Measurements from ENCODE around the gene ANKRD55.
"Not testable (repeated sequence)": the region's sequence is repeated elsewhere in the genome, so short reads cannot be mapped to it uniquely, and the experiment has no call there.

The ANKRD55 gene

DNA sequence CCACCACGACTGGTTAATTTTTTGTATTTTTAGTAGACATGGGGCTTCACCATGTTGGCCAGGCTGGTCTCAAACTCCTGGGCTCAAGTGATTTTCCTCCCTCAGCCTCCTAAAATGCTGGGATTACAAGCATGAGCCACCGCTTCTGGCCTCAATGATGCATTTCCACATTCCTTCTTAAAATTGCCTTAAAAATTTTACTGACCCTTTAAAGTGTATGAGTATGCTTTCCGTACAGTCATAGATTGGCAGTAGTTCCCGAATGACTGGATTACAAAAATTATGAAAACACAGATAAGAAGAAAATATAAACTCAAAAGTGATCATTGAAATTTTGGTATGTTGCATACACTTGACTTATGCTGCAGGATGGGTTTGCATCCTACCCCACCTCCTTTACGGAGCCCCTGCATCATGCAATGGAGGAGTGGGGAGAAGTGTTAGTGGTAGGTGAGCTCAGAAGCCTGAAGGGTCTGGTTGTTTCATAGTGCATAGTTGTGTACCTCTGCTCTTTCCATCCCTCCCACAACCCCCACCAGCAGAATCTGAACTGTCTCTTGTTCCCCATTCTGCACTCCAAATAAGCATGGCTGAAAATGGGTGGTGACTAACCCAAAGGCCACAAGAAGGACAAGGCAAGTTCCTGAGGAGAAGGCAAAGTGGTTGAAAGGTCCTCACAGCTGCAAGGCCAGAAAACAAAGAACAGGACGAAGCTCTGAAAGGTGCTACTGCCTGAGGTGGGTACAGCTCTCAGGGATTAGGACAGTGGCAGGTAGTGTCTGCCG, 26.8 kb downstream of the ANKRD55 start:
- no peak for DNase-seq

DNA sequence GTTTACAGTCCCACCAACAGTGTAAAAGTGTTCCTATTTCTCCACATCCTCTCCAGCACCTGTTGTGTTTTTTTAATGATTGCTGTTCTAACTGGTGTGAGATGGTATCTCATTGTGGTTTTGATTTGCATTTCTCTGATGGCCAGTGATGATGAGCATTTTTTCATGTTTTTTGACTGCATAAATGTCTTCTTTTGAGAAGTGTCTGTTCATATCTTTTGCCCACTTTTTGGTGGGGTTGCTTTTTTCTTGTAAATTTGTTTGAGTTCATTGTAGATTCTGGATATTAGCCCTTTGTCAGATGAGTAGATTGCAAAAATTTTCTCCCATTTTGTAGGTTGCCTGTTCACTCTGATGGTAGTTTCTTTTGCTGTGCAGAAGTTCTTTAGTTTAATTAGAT, 29.2 kb downstream of the ANKRD55 start:
- not testable (repeated sequence) for DNase-seq

DNA sequence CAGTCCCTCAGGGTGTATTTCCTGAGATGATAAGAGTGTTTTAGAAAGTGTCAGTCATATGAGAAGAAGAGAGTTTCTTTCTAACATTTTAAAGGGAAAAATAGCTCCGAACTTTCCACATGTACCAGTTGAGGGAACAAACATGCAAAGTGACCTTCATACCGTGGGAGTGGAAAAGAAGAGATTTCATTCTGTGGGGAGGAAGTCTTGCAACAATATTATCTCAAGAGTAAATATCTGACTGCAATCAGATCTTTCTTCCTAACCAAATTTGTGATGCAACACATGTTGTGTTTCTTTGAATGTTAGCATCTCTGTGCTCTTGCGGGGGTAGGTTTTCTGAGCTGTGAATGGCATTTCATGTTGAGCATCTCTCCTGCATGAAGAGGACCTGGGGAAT, 30.6 kb downstream of the ANKRD55 start:
- no peak for DNase-seq

DNA sequence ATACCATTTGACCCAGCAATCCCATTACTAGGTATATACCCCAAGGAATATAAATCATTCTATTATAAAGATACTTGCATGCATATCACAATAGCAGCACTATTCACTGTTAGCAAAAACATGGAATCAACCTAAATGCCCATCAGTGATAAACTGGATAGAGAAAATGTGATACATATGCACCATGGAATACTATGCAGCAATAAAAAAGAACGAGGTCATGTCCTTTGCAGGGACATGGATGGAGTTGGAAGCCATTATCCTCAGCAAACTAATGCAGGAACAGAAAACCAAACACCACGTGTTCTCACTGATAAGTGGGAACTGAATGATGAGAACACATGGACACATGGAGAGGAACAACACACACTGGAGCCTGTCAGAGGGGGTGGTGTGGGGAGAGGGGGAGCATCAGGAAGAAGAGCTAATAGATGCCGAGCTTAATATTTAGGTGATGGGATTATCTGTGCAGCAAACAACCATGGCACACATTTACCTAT, 31.3 kb downstream of the ANKRD55 start:
- DNase-seq = not testable (repeated sequence)

DNA sequence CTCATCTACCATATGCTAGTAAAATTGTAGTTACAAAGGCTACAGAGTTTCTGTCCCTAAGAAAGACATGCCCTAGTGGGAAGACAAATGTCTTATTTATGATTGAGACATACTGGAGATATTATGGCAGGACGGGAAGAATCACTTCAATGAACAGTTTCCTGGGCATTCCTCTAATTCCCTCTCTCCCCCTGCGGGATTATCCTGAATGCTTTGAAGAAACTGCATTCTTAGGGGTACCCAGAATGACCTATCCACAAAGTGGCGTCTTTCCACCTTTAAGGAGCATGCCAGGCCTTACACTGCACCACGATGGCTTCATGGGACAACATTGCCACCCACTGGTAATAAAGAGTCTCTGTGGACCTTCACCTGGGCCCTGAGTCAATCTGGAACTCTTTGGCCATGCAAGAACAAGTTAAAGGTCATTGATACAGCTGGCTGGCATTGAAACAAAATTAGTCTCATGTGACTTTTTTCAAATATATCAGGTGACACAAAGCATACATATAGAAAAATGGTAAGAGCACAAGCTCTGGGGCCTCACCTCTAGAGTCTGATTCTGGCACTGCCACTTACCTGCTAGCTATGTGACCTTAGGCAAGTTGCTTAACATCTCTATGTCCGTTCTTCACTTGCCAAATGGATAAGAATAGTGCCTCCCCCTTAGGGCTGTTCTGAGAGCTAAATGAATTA, 32.0 kb downstream of the ANKRD55 start:
- DNase-seq = peak; percentile 69

DNA sequence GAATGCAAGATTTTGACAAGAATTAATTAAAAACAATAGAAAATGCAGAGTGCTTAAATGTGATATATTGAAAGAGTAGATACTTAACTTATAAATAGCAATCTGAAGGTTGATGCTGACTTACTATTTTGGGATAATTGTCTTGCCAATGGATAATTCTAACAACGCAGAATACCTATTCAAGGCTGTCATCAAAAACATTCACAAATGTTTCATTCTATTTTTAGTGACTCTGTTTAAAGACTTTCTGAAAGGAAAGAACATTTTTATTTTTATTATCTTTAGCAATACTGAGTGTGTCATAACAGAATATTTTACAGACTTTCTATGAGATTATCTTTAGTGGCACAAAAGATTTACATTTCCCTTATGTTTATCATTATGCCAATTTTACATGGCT, 38.1 kb downstream of the ANKRD55 start:
- no peak for DNase-seq

DNA sequence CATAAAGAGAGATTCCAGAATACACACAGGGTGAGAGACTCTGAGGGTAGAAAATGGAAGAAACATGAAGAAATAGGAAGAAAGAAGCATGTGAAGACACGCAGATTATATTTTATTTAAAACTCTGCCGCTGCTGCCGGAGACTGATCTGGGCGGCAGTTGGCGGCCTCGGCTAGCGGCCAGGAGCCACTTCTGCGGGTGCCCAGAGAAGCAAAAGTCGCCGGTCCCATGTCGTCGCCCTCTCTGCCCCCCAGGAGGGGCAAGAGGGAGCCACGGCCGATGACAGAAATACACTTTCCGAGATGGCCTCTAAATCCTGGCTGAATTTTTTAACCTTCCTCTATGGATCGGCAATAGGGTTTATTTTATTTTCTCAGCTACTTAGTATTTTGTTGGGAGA, 40.9 kb downstream of the ANKRD55 start:
- DNase-seq = no peak

DNA sequence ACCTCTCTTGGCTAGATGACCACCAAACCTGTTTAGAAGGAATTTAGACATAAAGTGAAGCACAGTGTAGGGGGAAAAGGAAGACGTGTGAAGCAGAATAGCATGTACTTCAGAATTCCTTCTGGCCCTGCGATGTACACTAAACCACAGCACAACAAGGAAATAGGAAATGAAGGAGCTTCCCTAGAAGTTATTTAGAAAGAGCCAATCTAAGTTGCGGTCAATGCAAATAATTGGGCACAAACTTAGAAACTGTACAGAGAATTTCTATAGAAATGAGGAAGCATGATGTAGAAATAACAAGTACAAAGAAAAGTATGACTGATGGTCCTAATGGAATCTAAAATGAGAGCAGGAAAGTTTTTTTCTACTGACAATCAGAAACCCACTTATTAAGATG, 41.5 kb downstream of the ANKRD55 start:
- DNase-seq = no peak

DNA sequence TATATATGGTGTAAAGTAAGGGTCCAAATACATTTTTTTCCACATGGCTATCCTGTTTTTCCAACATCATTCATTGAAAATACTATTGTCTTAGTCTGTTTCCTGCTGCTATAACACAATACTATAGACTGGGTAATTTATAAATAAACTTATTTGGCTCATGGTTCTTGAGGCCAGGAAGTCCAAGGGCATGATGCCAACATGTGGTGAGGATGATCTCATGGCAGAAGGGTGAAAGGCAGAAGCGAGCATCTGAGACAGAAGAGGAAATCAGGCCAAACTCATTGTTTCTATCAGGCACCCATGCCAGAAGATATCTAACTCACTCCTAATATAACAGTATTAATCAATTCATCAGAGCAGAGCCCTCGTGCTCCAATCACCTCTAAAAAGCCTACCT, 42.6 kb downstream of the ANKRD55 start:
- no peak for DNase-seq

DNA sequence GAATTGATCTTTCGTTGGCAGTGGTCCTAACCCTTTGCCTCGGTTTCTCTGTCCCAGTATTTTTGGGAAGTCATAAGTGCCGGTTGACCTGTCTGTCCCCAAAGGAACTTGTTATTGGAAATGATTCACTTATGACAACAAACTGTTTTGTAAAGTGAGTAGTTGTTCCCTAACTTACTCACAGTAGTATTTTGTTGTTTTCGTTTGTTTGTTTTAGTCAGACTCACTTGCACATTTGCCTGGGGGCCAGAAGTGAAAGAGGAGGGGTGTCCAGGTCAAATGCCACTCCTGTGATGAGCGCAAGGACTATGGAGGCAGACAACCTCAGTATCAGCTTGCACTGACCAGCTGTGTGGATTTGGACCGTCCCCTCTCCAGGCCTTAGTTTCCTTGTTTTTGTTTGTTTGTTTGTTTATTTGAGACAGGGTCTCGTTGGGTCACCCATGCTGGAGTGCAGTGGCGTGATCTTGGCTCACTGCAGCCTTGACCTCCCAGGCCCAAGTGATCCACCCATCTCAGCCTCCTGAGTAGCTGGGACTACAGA, 47.3 kb downstream of the ANKRD55 start:
- no peak for DNase-seq

DNA sequence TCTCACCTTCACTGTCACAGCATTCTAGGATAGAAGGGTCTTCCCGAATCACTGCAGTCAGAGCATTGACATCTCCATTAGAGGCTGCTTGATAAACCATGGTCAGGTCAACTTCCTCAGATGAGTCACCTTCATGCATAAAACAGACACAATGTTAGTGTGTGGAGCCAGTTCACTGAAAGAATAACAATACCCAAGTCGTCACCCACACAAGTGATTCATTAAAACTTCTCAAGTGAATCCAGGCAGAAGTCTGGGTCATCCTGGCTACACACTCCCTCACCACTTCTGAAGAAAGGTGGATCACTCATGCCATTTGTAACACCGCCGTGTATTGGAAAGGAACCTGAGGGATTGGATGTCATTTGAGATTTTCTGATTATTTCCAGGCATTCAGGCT, 49.6 kb downstream of the ANKRD55 start:
- no peak for DNase-seq

DNA sequence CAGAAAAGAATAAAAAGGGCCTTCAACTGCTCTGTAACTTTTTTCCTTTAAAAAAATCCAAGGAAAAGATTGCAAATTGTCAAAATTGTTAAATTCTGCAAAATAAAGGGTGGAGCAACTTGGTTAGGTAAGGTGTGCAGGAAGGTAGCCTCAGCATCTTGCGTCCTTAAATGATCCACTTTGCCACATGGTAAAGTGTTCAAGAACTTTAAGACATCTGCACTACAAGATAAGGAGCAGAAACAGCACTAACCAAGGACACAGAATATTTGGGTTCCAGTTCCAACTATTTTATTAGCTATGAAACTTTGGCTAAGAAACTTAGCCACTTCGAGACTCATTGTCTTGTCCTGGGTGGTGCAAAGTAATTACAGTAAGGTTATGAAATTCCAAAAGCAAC, 53.7 kb downstream of the ANKRD55 start:
- DNase-seq = no peak

DNA sequence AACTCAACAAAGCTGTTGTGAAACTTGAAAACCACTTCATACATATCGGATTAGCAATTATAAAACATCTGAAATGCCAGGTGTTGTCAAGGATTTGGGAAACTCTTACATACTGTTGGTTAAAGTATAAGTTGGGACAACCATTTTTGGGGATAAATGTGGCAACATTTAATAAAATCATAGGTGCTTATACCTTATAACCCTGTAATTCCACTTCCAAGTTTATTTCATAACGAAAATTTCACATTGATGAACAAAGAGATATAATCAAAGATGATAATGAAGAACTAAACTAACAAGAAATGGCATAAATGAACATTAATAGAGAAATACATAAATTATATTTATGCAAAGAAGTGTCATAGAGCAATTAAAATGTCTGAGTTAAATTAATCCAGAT, 54.3 kb downstream of the ANKRD55 start:
- no peak for DNase-seq

DNA sequence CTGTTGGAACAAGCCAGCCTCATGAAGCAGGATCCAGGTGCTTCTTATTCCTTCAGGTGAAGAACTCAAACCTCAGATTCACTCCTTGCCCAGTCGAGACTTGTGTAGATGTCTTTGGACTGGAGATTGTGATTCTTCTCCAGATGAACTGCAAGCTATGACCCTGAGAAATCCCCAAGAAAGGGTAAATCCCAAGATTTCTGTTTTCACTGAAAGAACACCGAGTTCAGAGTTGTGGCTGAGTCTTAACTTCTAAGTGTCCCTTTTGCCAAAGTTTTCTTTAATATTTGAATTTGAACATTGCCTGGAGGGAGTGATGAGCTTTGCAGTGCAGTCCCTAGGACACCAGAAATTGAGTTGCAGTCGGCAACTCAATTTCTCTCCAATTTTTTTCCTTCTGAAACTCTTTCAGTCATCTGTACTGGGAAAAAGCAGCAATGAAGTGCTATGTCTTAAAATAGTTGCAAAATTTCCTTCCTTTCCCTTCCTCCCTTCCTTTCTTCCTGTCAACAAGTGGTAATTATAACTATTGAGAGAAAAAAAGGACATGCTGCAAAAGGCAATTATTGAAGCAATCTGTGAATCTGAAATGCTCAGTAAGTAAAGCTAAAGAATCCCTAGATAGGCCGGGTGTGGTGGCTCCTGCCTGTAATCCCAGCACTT, 56.1 kb downstream of the ANKRD55 start:
- DNase-seq = no peak

DNA sequence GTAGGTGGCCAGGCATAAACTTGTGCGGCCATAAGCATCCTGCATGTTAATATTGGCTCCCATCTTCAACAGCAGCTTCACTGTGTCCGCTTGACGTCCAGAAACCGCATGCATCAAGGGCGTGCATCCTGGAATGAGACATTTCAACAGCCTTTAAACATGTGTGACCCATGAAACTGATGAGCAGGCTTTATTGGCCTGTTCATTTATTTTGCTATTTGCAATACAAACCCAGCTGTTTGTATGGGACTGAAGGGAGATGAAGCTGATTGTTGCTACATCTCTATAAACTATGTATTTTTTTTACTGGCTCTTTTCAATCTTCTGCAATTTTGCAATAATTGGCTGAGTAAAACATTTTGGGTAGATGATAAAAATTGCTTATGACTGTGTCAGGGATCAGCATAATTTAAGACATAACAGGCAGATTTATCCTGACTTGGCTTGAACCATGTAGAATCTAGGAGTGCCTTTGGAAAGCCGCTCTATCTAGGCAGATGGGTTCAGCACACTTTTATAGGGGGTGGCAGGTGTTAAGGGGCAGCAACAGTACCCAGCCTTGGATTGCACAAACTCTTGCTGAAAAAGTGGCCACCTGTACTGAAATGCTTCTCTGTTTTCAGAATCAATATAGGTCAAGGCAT, 56.9 kb downstream of the ANKRD55 start:
- DNase-seq = no peak

DNA sequence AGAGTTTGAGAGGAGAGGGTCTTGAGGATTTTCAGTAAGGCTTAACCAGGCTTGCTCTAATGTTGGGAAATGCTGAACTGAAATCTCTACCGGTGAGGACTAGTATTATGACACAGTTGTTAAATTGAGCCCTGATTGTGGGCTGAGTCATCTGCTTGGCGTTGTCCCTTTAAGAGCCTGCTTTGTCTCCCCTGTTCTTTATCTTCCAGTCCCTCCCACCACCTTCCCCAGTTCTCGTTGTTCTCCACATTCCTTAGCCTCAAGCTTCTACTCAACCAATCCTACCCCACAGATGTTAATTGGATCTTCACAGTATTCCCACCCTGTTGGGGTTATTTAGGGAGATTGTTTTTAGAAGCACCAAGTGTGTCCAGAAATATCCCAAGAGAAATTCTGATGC, 57.6 kb downstream of the ANKRD55 start:
- DNase-seq = no peak

DNA sequence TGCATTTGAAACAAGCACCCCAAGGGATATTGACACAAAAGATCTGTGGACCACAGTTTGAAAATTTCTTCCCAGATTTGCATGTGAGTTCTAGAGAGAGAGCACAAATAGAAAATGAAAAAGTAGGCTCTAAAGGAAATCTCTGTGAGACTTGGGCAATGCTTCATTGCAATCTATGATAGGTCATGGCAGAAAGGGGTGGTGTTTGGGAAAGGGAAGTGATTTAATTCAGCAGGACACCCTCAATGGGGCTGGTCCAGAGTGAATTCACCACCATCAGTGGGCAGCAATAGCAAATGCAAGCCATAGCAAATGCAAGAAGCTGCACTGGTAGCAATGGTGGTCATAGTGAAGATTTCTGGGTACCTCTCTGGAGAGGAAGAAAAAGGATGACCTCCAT, 58.1 kb downstream of the ANKRD55 start:
- DNase-seq = no peak

DNA sequence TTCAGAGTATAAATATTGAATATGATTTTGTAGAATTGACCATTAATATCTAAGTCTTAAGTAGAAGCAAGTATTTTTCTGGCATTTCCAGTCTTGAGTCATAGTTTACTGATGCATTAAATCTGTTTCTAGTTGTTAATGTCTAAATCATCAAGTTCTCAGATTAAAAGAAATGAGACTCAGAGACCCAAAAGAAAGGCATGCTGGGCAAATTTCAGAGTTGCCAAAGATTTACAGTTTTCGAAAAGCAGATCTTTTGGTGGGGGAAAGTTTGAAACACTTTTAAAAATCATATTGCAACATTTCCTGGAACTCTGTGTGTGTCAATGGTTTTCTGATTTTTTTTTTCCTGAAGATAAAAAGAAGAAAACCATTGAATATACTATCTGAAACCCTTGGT, 60.9 kb downstream of the ANKRD55 start:
- no peak for DNase-seq

DNA sequence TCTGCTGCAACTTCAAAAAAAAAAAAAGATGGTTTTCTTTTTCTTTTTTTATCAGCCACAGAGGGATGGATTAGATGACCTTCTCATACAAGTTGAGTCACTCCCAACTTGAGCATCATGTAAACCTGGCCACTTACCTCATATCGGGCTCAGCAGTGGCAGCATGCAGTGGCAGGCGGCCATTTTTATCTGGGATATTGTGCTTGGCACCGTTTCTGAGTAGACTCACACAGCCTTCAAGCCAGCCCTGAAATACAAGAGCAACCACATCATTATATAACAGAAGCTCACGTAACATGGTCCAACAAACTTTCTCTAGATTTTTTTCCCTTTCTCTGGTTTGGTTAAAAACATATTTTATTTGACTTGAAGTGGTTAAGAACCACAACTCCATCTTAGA, 62.6 kb downstream of the ANKRD55 start:
- DNase-seq = no peak

DNA sequence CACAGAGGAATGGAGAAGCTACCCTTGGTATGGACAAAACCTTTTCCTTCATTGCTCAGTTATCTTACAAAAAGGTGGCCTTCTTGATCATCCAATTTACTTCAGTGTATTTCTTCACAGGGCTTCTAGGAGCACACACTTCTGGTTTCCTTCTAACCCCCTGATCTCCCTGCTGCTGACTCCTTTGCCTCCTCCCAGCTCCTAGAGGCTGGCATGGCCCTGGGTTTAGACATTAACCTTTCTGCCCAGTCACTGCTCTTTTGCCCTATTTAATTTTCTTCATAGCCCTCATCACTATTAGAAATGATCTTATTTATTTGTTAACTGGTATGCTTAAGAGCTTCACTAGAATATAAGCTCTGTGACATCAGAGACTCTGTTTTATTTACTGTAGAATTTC, 63.2 kb downstream of the ANKRD55 start:
- DNase-seq = no peak

DNA sequence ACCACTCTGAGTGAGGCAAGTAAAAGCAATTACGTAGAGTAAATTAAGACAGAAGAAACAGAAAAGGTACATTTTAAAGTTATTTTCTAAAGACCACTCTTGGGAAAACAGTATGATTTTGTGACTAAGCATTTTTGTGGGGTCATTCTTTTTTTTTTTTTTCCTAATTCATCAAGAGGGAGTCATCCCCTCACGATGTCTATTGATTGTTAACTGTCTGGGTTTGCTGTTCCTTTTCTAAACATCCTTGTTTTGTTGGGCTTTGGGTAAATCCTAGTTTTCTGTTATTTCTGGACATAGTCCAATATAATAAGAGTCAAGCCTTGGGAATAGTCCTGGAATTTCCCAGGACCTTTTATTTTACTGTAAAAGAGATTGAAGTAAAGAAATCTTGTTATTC, 63.8 kb downstream of the ANKRD55 start:
- DNase-seq = no peak

DNA sequence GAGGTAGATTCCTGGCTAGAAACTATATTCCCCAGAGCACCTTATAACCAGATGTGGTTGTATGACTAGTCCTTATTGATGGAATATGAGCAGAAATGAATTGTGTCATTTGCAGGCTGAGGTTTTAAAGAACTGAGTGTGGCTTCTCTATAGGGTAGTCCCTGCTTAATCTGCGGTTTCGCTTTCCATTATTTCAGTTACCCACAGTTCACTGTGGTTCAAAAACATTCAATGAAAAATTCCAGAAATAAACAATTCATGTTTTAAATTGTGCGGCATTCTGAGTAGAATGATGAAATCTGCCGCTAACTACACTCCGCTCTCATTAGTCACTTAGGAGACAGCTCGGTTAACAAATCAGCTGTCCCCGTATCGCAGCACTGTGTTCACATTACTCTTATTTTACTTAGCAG, 65.1 kb downstream of the ANKRD55 start:
- DNase-seq = no peak

DNA sequence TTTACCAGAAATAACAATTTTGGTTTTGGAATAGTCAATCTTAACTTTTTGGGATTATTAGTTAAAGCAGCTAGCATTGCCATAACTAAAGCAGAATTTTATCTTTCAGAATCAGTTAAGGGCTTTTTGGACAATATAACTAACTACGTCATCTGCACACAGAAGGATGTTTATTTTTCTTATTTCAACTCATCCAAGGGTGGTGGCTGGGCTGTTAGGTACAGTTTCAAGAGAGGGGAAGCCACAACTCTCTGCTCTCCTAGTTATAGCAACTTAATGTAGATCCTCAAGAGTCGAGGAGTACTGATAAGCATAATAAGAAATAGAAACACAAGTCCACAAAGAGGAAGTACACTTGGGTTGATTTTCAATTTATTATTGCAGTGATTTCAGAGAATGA, 65.6 kb downstream of the ANKRD55 start:
- DNase-seq = no peak
